ENCODE data around the gene RELT. TPM values are rescaled to one million over a fixed set of nuclear protein-coding genes. Genes with fewer than 3 reads are reported as not detected.

The RELT gene
- polyA plus RNA-seq, 1 experiment = 1.1 TPM

- TF ChIP-seq, protein P1, sequence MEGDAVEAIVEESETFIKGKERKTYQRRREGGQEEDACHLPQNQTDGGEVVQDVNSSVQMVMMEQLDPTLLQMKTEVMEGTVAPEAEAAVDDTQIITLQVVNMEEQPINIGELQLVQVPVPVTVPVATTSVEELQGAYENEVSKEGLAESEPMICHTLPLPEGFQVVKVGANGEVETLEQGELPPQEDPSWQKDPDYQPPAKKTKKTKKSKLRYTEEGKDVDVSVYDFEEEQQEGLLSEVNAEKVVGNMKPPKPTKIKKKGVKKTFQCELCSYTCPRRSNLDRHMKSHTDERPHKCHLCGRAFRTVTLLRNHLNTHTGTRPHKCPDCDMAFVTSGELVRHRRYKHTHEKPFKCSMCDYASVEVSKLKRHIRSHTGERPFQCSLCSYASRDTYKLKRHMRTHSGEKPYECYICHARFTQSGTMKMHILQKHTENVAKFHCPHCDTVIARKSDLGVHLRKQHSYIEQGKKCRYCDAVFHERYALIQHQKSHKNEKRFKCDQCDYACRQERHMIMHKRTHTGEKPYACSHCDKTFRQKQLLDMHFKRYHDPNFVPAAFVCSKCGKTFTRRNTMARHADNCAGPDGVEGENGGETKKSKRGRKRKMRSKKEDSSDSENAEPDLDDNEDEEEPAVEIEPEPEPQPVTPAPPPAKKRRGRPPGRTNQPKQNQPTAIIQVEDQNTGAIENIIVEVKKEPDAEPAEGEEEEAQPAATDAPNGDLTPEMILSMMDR (IDR thresholded peaks at IDR 0.05; ENCODE audit: low read depth, low read length) = no peak
- ChIA-PET CTCF (interaction anchor here (3.2 to 8.7 kb wide), 2 partner anchors 7 to 36 kb away, joined by 21 to 127 read pairs; no protein-coding TSS in a partner anchor), POLR2A (no interaction called here)
- Histone ChIP-seq H3K9me3 (ENCODE audit: control insufficient read depth, insufficient read depth, low read length) (no peaks in the 10 kb centered on the region; the same call in 1 of the 2 replicates), H3K4me3 (ENCODE audit: low read depth, low read length) (no peak overlapping the region), H3K27me3 (ENCODE audit: control insufficient read depth, insufficient read depth, low read length) (no peaks in the 10 kb centered on the region), H3K27ac (ENCODE audit: low read depth, low read length) (no peak overlapping the region)
- no peak for DNase-seq (ENCODE audit: low read depth, low spot score)
These were observed 32.9 kb upstream of the RELT start for GRCh38 chr11:73343076-73343873.

GRCh38 chr11:73344191-73344607 is 32.0 kb upstream of the RELT start:
- Histone ChIP-seq H3K27ac (ENCODE audit: low read depth, low read length) (no peak overlapping the region), H3K4me3 (ENCODE audit: low read depth, low read length) (no peak overlapping the region), H3K27me3 (ENCODE audit: control insufficient read depth, insufficient read depth, low read length) (no peaks in the 10 kb centered on the region), H3K9me3 (ENCODE audit: control insufficient read depth, insufficient read depth, low read length) (no peaks in the 10 kb centered on the region; the same call in 1 of the 2 replicates)
- DNase-seq (ENCODE audit: low read depth, low spot score) = no peak
- ChIA-PET CTCF (interaction anchor here (0.8 kb wide), 2 partner anchors 9 to 15 kb away, joined by 3 read pairs; no protein-coding TSS in a partner anchor), POLR2A (no interaction called here)
- TF ChIP-seq, protein P1 (IDR thresholded peaks at IDR 0.05; ENCODE audit: low read depth, low read length) = no peak

- POLR2A ChIA-PET = no interaction called here
- H3K4me3 ChIP-seq (ENCODE audit: low read depth, low read length) = no peak overlapping the region
- CTCF ChIA-PET = interaction anchor here (0.8 to 1.7 kb wide), 3 partner anchors 10 to 101 kb away, joined by 4 to 6 read pairs (median 4); no protein-coding TSS in a partner anchor
- TF ChIP-seq, protein P1 (IDR thresholded peaks at IDR 0.05; ENCODE audit: low read depth, low read length) = no peak
- H3K9me3 ChIP-seq (ENCODE audit: control insufficient read depth, insufficient read depth, low read length) = no peaks in the 10 kb centered on the region; the same call in 1 of the 2 replicates
- DNase-seq (ENCODE audit: low read depth, low spot score) = no peak
- no peak overlapping the region for H3K27ac ChIP-seq (ENCODE audit: low read depth, low read length)
- no peaks in the 10 kb centered on the region for H3K27me3 ChIP-seq (ENCODE audit: control insufficient read depth, insufficient read depth, low read length)
These were observed 30.6 kb upstream of the RELT start for GRCh38 chr11:73345481-73346160.

DNA sequence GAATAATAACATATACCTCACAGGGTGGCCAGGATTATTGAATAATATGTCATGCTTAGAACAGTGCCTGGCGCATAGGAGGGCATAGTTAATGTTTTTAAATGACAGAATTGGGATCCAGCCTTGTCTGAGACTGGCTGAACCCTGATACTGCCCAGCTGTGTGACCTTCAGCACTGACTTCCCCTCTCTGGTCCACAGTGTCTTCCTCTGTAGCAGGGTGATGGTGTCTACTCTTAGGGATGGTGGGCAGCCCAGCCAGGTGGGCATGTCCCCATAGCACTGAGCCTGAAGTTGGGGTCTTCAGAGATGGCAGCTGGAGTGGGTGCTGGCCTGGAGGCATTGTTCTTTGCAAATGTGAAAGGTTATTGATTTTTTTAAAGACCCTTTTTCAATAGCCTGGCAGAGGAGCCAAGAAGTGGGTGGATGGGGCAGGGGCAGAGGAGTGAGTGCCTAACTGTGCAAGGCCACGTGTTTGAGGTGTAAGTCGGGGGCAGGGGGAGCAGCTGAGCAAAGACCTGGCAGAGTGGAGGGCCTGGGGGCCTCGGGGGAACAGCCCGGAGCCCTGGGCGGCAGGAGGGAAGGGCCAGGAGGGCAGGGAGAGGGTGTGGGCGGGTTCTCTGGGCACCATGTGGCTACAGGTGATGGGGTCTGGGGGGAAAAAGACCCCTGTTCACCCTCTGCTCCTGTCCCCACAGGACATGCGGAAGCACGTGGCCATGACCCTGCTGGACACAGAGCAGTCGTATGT is 29.8 kb upstream of the RELT start:
- Histone ChIP-seq H3K9me3 (ENCODE audit: control insufficient read depth, insufficient read depth, low read length) (no peaks in the 10 kb centered on the region; the same call in 1 of the 2 replicates), H3K27ac (ENCODE audit: low read depth, low read length) (no peak overlapping the region), H3K4me3 (ENCODE audit: low read depth, low read length) (no peak overlapping the region), H3K27me3 (ENCODE audit: control insufficient read depth, insufficient read depth, low read length) (no peaks in the 10 kb centered on the region)
- no peak for DNase-seq (ENCODE audit: low read depth, low spot score)
- TF ChIP-seq, protein P1 (IDR thresholded peaks at IDR 0.05; ENCODE audit: low read depth, low read length) = no peak
- CTCF ChIA-PET = interaction anchor here (0.8 to 1.7 kb wide), 2 partner anchors 11 to 102 kb away, joined by 4 to 6 read pairs; no protein-coding TSS in a partner anchor
- POLR2A ChIA-PET = no interaction called here
